ENCODE data around the gene CHST10. TPM values are rescaled to one million over a fixed set of nuclear protein-coding genes. Genes with fewer than 3 reads are reported as not detected.

The CHST10 gene
- total RNA-seq, 4 donors from 2014 or later = 10.8 to 17.0 (median 13.5) TPM

DNA sequence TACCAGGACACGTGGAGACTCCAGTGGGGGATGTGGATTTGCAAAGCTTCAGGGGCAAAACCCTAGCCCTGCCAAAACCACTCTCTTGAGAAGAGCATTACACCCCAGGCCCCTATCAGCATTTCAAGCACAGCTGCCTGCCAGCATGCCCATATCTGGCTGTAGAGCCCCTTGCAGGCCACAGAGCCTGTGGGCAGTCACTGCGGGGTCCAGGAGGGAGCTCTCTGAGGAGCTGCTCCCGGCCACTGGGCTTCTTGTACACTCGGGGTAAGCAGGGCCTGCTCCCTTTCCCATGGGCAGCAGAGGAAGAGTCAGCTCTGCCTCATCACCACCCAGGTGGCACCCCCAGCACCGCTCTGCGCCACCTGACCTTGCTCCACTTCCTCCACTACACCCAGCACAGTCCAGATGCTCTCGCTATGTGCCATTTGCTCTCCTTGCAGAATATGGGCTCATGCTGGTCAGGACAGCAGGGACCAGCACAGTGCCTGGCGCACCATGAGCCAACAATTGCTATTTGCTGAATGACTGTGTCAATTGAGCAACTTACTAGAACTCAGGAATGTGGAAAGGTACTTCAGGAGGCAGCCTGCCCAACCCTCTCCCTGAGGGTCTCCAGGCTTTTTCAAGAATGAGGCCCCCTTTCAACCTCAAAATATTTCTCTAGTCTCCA lies 7.4 kb downstream of the CHST10 start:
- Histone ChIP-seq H3K27me3 (no peaks in the 10 kb centered on the region), H3K27ac (replicated peaks in 1 of 4) (no peak overlapping the region), H3K4me3 (no peak overlapping the region), H3K4me1 (peaks cover 0 to 21% (median 12%) of the 10 kb centered on the region in 4 donors), H3K36me3 (peaks cover 13 to 49% (median 27%) of the 10 kb centered on the region in 4 donors), H3K9me3 (no peaks in the 10 kb centered on the region)
- no peak for DNase-seq (ENCODE audit: extremely low spot score)
- intact Hi-C loops (cut with DNase I) = no loop called here
- 96% methylated on average over 8 of the region's 8 CpGs for WGBS
- TF ChIP-seq POLR2AphosphoS5 (IDR thresholded peaks at IDR 0.05) = no peak

DNA sequence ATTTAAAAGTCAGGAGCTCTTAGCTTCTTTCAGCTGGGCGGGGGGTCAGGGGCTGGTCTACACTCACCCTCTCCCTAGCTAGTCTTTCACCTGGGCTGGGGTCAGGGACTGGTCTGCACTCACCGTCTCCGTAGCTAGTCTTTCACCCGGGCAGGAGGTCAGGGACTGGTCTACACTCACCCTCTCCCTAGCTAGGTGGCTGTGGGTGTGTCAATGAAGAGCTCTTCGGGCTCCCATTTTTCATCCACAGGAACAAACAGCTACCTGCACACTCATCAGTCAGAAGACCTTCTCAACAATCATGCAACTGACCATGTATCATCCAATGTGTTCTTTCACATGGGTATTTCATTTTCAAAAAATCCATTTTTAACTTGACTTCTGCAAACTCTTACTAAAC lies 8.0 kb downstream of the CHST10 start:
- no peaks in the 10 kb centered on the region for H3K27me3 ChIP-seq
- no peak for TF ChIP-seq POLR2A (IDR thresholded peaks at IDR 0.05; ENCODE audit: low read depth)
- no peak for TF ChIP-seq EP300 (IDR thresholded peaks at IDR 0.05)
- TF ChIP-seq POLR2AphosphoS5 (IDR thresholded peaks at IDR 0.05) = no peak
- TF ChIP-seq, protein P1, sequence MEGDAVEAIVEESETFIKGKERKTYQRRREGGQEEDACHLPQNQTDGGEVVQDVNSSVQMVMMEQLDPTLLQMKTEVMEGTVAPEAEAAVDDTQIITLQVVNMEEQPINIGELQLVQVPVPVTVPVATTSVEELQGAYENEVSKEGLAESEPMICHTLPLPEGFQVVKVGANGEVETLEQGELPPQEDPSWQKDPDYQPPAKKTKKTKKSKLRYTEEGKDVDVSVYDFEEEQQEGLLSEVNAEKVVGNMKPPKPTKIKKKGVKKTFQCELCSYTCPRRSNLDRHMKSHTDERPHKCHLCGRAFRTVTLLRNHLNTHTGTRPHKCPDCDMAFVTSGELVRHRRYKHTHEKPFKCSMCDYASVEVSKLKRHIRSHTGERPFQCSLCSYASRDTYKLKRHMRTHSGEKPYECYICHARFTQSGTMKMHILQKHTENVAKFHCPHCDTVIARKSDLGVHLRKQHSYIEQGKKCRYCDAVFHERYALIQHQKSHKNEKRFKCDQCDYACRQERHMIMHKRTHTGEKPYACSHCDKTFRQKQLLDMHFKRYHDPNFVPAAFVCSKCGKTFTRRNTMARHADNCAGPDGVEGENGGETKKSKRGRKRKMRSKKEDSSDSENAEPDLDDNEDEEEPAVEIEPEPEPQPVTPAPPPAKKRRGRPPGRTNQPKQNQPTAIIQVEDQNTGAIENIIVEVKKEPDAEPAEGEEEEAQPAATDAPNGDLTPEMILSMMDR (IDR thresholded peaks at IDR 0.05) = no peak
- H3K36me3 ChIP-seq = peaks cover 17 to 54% (median 32%) of the 10 kb centered on the region in 4 donors
- WGBS = 99% methylated on average over 5 of the region's 5 CpGs
- H3K27ac ChIP-seq (replicated peaks in 1 of 4) = no peak overlapping the region
- no peaks in the 10 kb centered on the region for H3K9me3 ChIP-seq
- intact Hi-C loops (cut with DNase I) = no loop called here
- H3K4me1 ChIP-seq = peaks cover 0 to 21% (median 10%) of the 10 kb centered on the region in 4 donors
- H3K4me3 ChIP-seq = no peak overlapping the region
- no peak for DNase-seq (ENCODE audit: extremely low spot score)

DNA sequence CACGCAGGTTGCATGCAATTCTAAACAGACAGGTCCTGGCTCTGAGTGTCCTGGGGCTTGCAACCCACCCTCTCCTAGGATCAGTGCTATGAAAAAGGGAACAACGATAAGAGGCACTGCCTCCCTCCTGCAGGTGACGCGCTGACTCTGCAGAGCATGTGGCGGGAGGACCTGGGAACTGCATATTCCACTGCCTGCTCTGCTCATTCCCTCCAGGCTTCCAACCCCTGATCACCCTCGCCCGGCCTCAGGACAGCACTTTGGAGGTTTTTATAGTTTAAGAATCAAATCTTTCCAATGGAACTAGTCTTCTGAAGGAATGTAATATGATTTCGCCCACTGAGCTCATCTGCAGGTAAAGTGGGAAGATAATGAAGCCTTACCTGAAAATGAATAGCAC lies 8.5 kb downstream of the CHST10 start:
- Histone ChIP-seq H3K27me3 (no peaks in the 10 kb centered on the region), H3K36me3 (peaks cover 17 to 54% (median 35%) of the 10 kb centered on the region in 4 donors), H3K27ac (replicated peaks in 1 of 4) (no peak overlapping the region), H3K9me3 (no peaks in the 10 kb centered on the region), H3K4me3 (no peak overlapping the region), H3K4me1 (peaks cover 0 to 21% (median 9%) of the 10 kb centered on the region in 4 donors)
- no peak for DNase-seq (ENCODE audit: extremely low spot score)
- 92% methylated on average over 8 of the region's 8 CpGs for WGBS
- TF ChIP-seq, protein P1 (IDR thresholded peaks at IDR 0.05) = no peak
- TF ChIP-seq POLR2A (IDR thresholded peaks at IDR 0.05; ENCODE audit: low read depth) (no peak), EP300 (IDR thresholded peaks at IDR 0.05) (no peak), POLR2AphosphoS5 (IDR thresholded peaks at IDR 0.05) (no peak)
- intact Hi-C loops (cut with DNase I) = no loop called here

DNA sequence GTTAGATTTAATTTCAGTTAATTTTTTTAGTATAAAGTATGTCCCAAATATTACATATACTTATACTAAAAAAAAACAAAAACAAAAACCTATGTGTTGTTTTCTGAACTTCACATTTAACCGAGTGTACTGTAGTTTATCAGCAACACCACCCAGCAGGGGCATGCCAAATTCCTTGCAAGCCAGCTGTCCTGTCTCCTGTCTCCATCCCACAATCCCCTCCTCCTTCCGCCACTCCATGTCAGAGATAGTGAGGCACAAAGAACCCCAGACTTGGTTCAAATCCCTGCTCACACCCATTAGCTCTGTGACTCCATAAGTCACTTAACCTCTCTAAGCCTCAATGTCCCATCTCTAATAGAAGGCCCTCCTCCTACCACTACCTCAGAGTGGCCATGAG lies 9.4 kb downstream of the CHST10 start:
- peaks cover 17 to 54% (median 42%) of the 10 kb centered on the region in 4 donors for H3K36me3 ChIP-seq
- no peak overlapping the region for H3K4me3 ChIP-seq
- WGBS = 95% methylated on average over 2 of the region's 2 CpGs
- no peak for DNase-seq (ENCODE audit: extremely low spot score)
- H3K27me3 ChIP-seq = no peaks in the 10 kb centered on the region
- intact Hi-C loops (cut with DNase I) = no loop called here
- no peaks in the 10 kb centered on the region for H3K9me3 ChIP-seq
- no peak overlapping the region for H3K27ac ChIP-seq (replicated peaks in 1 of 4)
- no peak for TF ChIP-seq POLR2A (IDR thresholded peaks at IDR 0.05; ENCODE audit: low read depth)
- TF ChIP-seq, protein P1 (IDR thresholded peaks at IDR 0.05) = no peak
- no peak for TF ChIP-seq POLR2AphosphoS5 (IDR thresholded peaks at IDR 0.05)
- peaks cover 0 to 21% (median 7%) of the 10 kb centered on the region in 4 donors for H3K4me1 ChIP-seq

DNA sequence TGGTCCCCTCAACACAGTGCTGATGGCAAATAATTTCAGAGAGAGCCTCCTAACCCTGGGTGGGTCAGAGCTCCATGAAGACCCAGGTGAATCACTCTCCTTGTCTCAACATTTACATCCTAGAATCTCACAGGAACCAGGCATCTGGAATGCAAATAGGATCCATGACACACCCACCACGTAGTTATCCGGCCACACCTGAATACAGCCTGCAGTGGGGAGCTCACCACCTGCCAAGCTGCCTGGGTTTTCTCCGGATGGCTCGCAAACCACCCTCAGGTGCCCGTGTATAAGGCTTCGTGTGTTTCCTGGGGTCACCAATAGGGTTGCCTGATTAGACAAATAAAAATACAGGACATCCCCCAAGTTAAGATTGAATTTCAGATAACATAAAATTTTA lies 9.9 kb downstream of the CHST10 start:
- Histone ChIP-seq H3K4me3 (no peak overlapping the region), H3K27me3 (no peaks in the 10 kb centered on the region), H3K27ac (replicated peaks in 1 of 4) (no peak overlapping the region), H3K9me3 (no peaks in the 10 kb centered on the region), H3K36me3 (peaks cover 17 to 55% (median 43%) of the 10 kb centered on the region in 4 donors), H3K4me1 (peaks cover 0 to 21% (median 7%) of the 10 kb centered on the region in 4 donors)
- intact Hi-C loops (cut with DNase I) = no loop called here
- TF ChIP-seq, protein P1 (IDR thresholded peaks at IDR 0.05) = no peak
- no peak for TF ChIP-seq POLR2A (IDR thresholded peaks at IDR 0.05; ENCODE audit: low read depth)
- no peak for TF ChIP-seq EP300 (IDR thresholded peaks at IDR 0.05)
- TF ChIP-seq POLR2AphosphoS5 (IDR thresholded peaks at IDR 0.05) = no peak
- 88% methylated on average over 6 of the region's 6 CpGs for WGBS
- no peak for DNase-seq (ENCODE audit: extremely low spot score)

Data from esophagus muscularis mucosa (tissue), 4 donors.